Endothelial cell of umbilical vein (primary cell): ENCODE measurements around the gene WFIKKN2. TPM values are rescaled to one million over a fixed set of nuclear protein-coding genes. Genes with fewer than 3 reads are reported as not detected.

Experiments
- BruUV-seq: library from RNA; stranded (reverse); fragments of 400-500 nt; replicated peaks from 2 replicates; lab custom pipeline; 2021; lab: Mats Ljungman, UMichigan
- CTCF ChIA-PET: fragments of 300-600, 350-600 bp; sonication (Branson Sonifier 250); formaldehyde crosslinking; loops from one replicate; lab custom pipeline; 2021; ENCODE audit warnings: antibody characterized with exemption, inconsistent platforms; lab: Charles Lee
- POLR2A ChIA-PET: fragments of 300-600, 350-600 bp; sonication (Branson Sonifier 250); formaldehyde crosslinking; loops from one replicate; lab custom pipeline; 2021; ENCODE audit warnings: antibody characterized with exemption, inconsistent platforms; lab: Charles Lee
- DNase-seq: peaks from one replicate; pipeline ENCODE4 v3.0.0-alpha.2; 2011; ENCODE audit warnings: low read depth, low spot score
- FAIRE-seq: peaks from 2 replicates; lab custom pipeline; 2011; peaks lifted over from hg19 to GRCh38; lab: Jason Lieb, UNC
- H2AFZ ChIP-seq: 2 replicates; pipeline ENCODE4 v1.6.0; 2012; ENCODE audit warnings: low read depth, low read length, control low read depth, inconsistent platforms
- H3K27ac ChIP-seq: 2 replicates; pipeline ENCODE4 v1.5.1; 2011; ENCODE audit warnings: low read depth, mild to moderate bottlenecking, control low read depth, low read length, moderate library complexity; ENCODE audit not compliant: insufficient read depth
- H3K27me3 ChIP-seq, 2 experiments: 2 replicates each; pipeline versions ENCODE4 v1.6.0 to v1.6.1; 2011; ENCODE audit warnings: low read length in 2 of 2, mixed read lengths in 1 of 2; ENCODE audit not compliant: control insufficient read depth in 2 of 2, insufficient read depth in 2 of 2
- H3K36me3 ChIP-seq, 2 experiments: 2 replicates in 1 of 2; 3 replicates in 1 of 2; pipeline ENCODE4 v1.5.1; 2011; ENCODE audit warnings: low read length in 2 of 2, mild to moderate bottlenecking in 1 of 2, moderate library complexity in 1 of 2; ENCODE audit not compliant: control insufficient read depth in 2 of 2, insufficient read depth in 2 of 2; ENCODE audit errors: extremely low read depth in 1 of 2
- H3K4me1 ChIP-seq: 3 replicates; pipeline ENCODE4 v1.5.1; 2011; ENCODE audit warnings: mild to moderate bottlenecking, low read length; ENCODE audit not compliant: control insufficient read depth, insufficient read depth; ENCODE audit errors: extremely low read depth
- H3K4me2 ChIP-seq: 2 replicates; pipeline ENCODE4 v1.6.1; 2011; ENCODE audit warnings: low read length, control low read depth, mixed read lengths; ENCODE audit not compliant: insufficient read depth
- H3K4me3 ChIP-seq, 3 experiments: fragments of 200-600 bp in 1 of 3; sonication (generic), shearing (Covaris generic) in 1 of 3; replicated peaks in 1 of 3; 2 replicates each; pipeline ENCODE4 v1.5.1; 2011 to 2016; ENCODE audit warnings: control low read depth in 3 of 3, low read length in 3 of 3, mild to moderate bottlenecking in 2 of 3, inconsistent platforms in 1 of 3, low read depth in 1 of 3, moderate library complexity in 1 of 3; ENCODE audit not compliant: insufficient read depth in 1 of 3
- H3K79me2 ChIP-seq: 2 replicates; pipeline ENCODE4 v1.6.0; 2012; ENCODE audit warnings: low read length, inconsistent platforms; ENCODE audit not compliant: control insufficient read depth, insufficient read depth
- H3K9ac ChIP-seq: replicated peaks from 2 replicates; pipeline ENCODE3; 2011; ENCODE audit warnings: low read length, control low read depth; ENCODE audit not compliant: insufficient read depth; ENCODE audit errors: extremely low read depth
- H3K9me1 ChIP-seq: replicated peaks from 3 replicates; pipeline ENCODE4 v1.6.0; 2011; ENCODE audit warnings: mild to moderate bottlenecking, low read length; ENCODE audit not compliant: control insufficient read depth, insufficient read depth; ENCODE audit errors: extremely low read depth
- H3K9me3 ChIP-seq: replicated peaks from 2 replicates; pipeline ENCODE4 v1.5.1; 2012; ENCODE audit warnings: low read length, inconsistent platforms; ENCODE audit not compliant: control insufficient read depth, insufficient read depth
- H4K20me1 ChIP-seq: replicated peaks from 2 replicates; pipeline ENCODE3; 2011; ENCODE audit warnings: mild to moderate bottlenecking, low read length; ENCODE audit not compliant: control insufficient read depth, insufficient read depth; ENCODE audit errors: extremely low read depth
- EZH2 ChIP-seq: IDR thresholded peaks from 2 replicates; pipeline ENCODE4 v1.6.1; 2012; ENCODE audit warnings: borderline replicate concordance, low read depth, mild to moderate bottlenecking, moderate library complexity, low read length, inconsistent platforms; ENCODE audit not compliant: severe bottlenecking
- FOS ChIP-seq: IDR thresholded peaks from 2 replicates; pipeline ENCODE4 v1.6.1; 2011; ENCODE audit warnings: mild to moderate bottlenecking, low read length, moderate library complexity, borderline replicate concordance; ENCODE audit not compliant: insufficient read depth
- GATA2 ChIP-seq: IDR thresholded peaks from 2 replicates; pipeline ENCODE4 v1.7.0; 2011; ENCODE audit warnings: low read depth, mild to moderate bottlenecking, moderate library complexity, mixed read lengths, low read length; ENCODE audit not compliant: insufficient read length, insufficient read depth
- JUN ChIP-seq: IDR thresholded peaks from 2 replicates; pipeline ENCODE4 v1.6.1; 2011; ENCODE audit warnings: borderline replicate concordance, low read depth; ENCODE audit not compliant: insufficient read length, insufficient read depth
- MYC ChIP-seq: IDR thresholded peaks from one replicate; pipeline ENCODE4 v1.6.1; 2011; ENCODE audit warnings: mild to moderate bottlenecking, low read depth, low read length
- POLR2A ChIP-seq: IDR thresholded peaks from 2 replicates; pipeline ENCODE4 v1.6.1; 2012; ENCODE audit warnings: low read depth, mild to moderate bottlenecking, control low read depth, low read length
- POLR2AphosphoS5 ChIP-seq: IDR thresholded peaks from 2 replicates; pipeline ENCODE4 v1.6.1; 2012; ENCODE audit warnings: low read depth, mild to moderate bottlenecking, control low read depth, low read length, moderate library complexity; ENCODE audit not compliant: insufficient read depth
- dilution Hi-C: fragments of 300-500 bp; cut with MboI; formaldehyde crosslinking; loops from one replicate; pipeline ENCODE4 v1.15.0; 2019; ENCODE audit warnings: low sequenced_read_pairs; ENCODE audit not compliant: extremely low pct_ligation_motif_present
- intact Hi-C: fragments of 100-400 bp; cut with micrococcal nuclease; formaldehyde crosslinking; loops from one replicate; pipeline ENCODE4 v1.10.0; 2022
- polyA plus RNA-seq, 4 experiments: library from polyadenylated mRNA; depleted of rRNA in 3 of 4; stranded (reverse) in 3 of 4; unstranded in 1 of 4; fragments of >200 nt; gene quantifications; 2 replicates each; pipeline versions ENCODE4 v1.2.1 to v1.2.3, GENCODE V29; 2011 to 2012; ENCODE audit warnings: missing spikeins in 1 of 4
- total RNA-seq: library from RNA; stranded (reverse); gene quantifications from 2 replicates; pipeline ENCODE4 v1.2.3, GENCODE V29; 2021
- TF ChIP-seq, protein P1 (sequence below), 2 donors: IDR thresholded peaks; 1 replicate in 1 of 2; 2 replicates in 1 of 2; pipeline ENCODE4 v1.5.1; 2011; ENCODE audit warnings: low read length in 2 of 2, mild to moderate bottlenecking in 2 of 2, moderate library complexity in 2 of 2, control low read depth in 1 of 2, inconsistent platforms in 1 of 2, low read depth in 1 of 2; ENCODE audit not compliant: insufficient read depth in 1 of 2; ENCODE audit errors: extremely low read depth in 1 of 2
- TF ChIP-seq, protein P2 (sequence below): IDR thresholded peaks from 2 replicates; pipeline ENCODE4 v1.6.1; 2011; ENCODE audit not compliant: insufficient read depth, insufficient read length

WFIKKN2 gene
- total and polyA plus RNA-seq, 2 donors (not counting 3 experiments of a cell fraction or from before 2014, with no cell fraction given), result 0.03 TPM; not detected in 1

DNA sequence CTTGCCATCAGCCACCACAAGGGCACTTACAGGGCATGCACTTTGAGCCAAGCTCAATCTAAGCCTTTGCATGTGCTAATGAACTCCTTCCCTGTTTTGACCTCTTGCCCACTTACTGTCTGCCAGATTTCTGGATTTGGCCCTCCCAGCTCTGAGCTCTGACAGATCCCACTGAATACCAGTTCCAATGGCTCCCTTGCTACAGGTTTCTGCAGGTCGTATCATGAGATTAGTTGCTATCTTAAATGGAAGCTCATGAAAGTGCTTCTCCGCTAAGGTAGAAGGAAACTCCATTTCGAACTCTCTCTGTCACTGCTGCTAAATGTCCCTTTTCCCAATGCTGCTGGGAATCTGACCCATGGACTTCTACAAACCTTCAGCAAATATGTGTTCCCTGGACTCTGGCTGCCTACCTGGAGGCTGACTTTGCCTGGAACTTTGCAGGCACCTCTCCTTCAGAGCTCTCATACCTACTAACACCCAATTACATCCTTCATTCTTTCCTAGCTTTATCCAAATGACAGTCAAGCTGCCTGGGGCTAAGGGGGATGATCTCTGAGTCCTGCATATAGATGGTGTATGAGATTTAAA is 54.2 kb downstream of the WFIKKN2 start:
- H3K9me3 ChIP-seq, result no peaks in the 10 kb centered on the region
- POLR2A ChIA-PET, result no interaction called here
- intact Hi-C loops (no loop called here), dilution Hi-C loops (no loop called here)
- no peaks in the 10 kb centered on the region for H3K36me3 ChIP-seq
- no peak overlapping the region for H3K4me2 ChIP-seq
- no peak overlapping the region for H3K9ac ChIP-seq
- H3K4me3 ChIP-seq, result no peak overlapping the region
- H3K9me1 ChIP-seq, result no peaks in the 10 kb centered on the region
- FAIRE-seq, result no peak
- no peak overlapping the region for H3K27ac ChIP-seq
- CTCF ChIA-PET, result no interaction called here
- no peaks in the 10 kb centered on the region for H3K79me2 ChIP-seq
- TF ChIP-seq MYC, result no peak
- TF ChIP-seq FOS, result no peak
- TF ChIP-seq POLR2AphosphoS5, result no peak
- TF ChIP-seq, protein P1, sequence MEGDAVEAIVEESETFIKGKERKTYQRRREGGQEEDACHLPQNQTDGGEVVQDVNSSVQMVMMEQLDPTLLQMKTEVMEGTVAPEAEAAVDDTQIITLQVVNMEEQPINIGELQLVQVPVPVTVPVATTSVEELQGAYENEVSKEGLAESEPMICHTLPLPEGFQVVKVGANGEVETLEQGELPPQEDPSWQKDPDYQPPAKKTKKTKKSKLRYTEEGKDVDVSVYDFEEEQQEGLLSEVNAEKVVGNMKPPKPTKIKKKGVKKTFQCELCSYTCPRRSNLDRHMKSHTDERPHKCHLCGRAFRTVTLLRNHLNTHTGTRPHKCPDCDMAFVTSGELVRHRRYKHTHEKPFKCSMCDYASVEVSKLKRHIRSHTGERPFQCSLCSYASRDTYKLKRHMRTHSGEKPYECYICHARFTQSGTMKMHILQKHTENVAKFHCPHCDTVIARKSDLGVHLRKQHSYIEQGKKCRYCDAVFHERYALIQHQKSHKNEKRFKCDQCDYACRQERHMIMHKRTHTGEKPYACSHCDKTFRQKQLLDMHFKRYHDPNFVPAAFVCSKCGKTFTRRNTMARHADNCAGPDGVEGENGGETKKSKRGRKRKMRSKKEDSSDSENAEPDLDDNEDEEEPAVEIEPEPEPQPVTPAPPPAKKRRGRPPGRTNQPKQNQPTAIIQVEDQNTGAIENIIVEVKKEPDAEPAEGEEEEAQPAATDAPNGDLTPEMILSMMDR (IDR thresholded peaks at IDR 0.05; ENCODE audit: extremely low read depth in 1 of 2, insufficient read depth in 1 of 2, low read depth in 1 of 2, low read length in 2 of 2), result no peak
- no peak for TF ChIP-seq GATA2
- TF ChIP-seq, protein P2, sequence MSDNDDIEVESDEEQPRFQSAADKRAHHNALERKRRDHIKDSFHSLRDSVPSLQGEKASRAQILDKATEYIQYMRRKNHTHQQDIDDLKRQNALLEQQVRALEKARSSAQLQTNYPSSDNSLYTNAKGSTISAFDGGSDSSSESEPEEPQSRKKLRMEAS, result no peak
- no peak for TF ChIP-seq POLR2A
- no peak for TF ChIP-seq JUN
- no peak for TF ChIP-seq EZH2
- no peak for DNase-seq
- no peaks in the 10 kb centered on the region for H4K20me1 ChIP-seq
- H3K4me1 ChIP-seq, result no peaks in the 10 kb centered on the region
- BruUV-seq, result no TSS peak
- H3K27me3 ChIP-seq, result peaks cover 5 to 11% of the 10 kb centered on the region in 2 experiments
- no peak overlapping the region for H2AFZ ChIP-seq
